Fibroblast of villous mesenchyme (primary cell): ENCODE results near the gene SCMH1. TPM values are rescaled to one million over a fixed set of nuclear protein-coding genes. Genes with fewer than 3 reads are reported as not detected.

Experiments
- DNase-seq: peaks from one replicate; pipeline ENCODE4 v3.0.0-alpha.2; 2010; ENCODE audit warnings: low read depth
- H3K4me3 ChIP-seq: 2 replicates; pipeline ENCODE4 v1.5.1; 2011; ENCODE audit warnings: low read depth, mild to moderate bottlenecking, low read length
- total RNA-seq: library from RNA; depleted of rRNA; stranded (reverse); fragments of >200 nt; gene quantifications from 2 replicates; pipeline ENCODE4 v1.2.3, GENCODE V29; 2012
- TF ChIP-seq, protein P1 (sequence below): IDR thresholded peaks from 2 replicates; pipeline ENCODE4 v1.5.1; 2012; ENCODE audit warnings: low read depth, mild to moderate bottlenecking, low read length; ENCODE audit not compliant: insufficient read depth

Gene SCMH1
- total RNA-seq, 1 donor = 19.4 TPM

DNA sequence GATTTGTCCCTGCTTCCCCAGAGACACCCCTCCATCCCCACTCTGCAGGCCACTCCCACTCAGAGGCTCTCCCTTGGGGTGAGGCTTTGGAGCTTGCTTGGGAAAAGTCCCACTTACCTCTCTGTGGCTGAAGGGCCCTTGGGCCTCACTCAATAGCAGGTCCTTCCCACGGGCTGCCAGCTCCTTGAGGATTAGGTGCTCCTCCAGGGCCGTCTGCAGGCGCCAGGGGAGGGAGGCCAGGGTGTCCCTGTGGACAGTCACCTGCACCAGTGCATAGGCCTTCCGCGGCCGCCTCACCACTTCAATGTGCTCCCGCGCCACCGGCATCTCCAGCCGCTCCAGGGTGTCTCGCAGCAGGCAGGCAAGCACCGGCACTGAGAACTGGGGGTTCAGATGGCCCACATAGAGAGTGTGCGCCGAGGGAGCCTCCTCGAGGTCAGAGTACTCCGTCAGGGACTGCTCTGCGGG lies 222.0 kb downstream of the SCMH1 start:
- TF ChIP-seq, protein P1, sequence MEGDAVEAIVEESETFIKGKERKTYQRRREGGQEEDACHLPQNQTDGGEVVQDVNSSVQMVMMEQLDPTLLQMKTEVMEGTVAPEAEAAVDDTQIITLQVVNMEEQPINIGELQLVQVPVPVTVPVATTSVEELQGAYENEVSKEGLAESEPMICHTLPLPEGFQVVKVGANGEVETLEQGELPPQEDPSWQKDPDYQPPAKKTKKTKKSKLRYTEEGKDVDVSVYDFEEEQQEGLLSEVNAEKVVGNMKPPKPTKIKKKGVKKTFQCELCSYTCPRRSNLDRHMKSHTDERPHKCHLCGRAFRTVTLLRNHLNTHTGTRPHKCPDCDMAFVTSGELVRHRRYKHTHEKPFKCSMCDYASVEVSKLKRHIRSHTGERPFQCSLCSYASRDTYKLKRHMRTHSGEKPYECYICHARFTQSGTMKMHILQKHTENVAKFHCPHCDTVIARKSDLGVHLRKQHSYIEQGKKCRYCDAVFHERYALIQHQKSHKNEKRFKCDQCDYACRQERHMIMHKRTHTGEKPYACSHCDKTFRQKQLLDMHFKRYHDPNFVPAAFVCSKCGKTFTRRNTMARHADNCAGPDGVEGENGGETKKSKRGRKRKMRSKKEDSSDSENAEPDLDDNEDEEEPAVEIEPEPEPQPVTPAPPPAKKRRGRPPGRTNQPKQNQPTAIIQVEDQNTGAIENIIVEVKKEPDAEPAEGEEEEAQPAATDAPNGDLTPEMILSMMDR = no peak
- DNase-seq = no peak
- H3K4me3 ChIP-seq = no peak overlapping the region

DNA sequence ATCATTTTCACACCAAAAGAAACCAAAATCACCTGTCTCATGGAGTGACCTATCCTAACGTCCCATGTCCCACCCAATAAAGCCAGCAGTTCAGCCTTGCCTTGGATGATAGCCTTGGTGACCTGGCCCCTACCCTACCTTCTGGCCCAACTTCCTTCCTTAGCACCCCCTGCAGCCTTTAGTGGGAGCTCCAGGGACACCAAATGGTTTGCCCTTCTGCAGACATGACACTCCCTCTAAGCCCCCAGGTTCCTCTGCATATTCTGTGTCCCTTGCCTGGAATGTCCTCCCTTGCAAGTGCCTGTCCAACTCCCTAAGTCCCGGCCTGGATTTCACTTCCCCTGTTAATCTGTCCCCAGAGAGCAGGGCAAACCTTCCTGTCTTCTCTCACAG lies 222.8 kb downstream of the SCMH1 start:
- TF ChIP-seq, protein P1 = no peak
- H3K4me3 ChIP-seq = no peak overlapping the region
- no peak for DNase-seq

DNA sequence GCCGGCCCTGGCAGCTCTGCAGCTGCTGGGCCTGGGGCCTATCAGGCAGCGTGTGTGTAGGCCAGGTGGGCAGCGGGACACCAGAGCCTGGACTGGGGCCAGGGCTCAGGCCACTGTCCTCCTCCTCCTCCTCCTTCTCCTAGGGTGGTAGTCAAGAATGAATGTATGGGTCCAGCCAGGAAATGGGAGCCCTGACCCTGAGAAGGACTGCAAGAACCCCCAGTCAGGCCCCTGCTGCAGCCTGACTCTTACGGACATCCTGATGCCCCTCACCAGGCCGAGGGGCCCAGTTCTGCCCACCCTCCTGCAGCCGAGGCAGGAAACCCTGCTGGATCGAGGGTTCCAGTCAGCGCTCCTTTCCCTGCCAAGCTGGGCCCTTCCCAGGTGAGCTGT lies 224.1 kb downstream of the SCMH1 start:
- H3K4me3 ChIP-seq = no peak overlapping the region
- TF ChIP-seq, protein P1 = no peak
- no peak for DNase-seq

DNA sequence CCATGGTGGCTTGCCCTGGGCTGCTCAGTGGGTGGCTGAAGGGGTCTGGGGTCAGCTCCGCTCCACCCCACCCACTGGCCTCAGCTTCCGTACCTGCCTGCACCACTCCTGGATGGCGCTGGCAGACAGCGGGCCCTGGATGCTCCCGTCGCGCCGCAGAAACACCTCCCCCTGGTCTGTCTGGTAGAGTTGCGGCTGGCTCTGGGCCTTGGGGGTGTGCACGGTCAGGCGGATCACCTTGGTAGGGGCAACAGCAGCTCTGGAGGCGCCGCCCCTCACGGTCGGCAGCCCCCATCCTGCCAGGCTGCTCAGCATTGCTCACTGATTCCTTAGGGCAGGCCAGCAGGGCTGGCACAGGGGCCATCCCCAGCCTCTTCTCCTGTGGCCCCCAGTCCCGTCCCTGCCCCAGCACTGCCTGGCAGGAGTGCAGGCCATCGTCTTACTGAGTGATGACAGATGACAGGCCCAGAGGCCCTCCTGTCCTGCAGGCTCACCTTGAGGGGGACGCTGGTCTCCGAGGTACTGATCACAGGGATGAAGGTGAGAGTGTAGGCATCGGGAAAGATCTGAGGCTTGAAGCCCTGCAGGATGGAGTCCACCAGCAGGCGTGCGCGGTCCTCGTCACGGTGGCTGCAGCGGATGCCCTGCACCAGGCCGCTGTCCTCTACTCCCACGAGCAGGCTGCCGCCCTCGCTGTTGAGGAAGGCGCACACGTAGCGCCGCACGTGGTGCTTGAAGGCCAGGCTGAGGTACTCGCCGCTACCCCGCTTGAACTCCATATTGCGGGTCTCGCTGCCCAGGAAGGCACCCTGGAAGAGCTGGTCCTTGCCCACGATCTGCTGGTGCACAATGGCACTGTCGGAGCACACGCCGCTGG lies 224.7 kb downstream of the SCMH1 start:
- no peak overlapping the region for H3K4me3 ChIP-seq
- TF ChIP-seq, protein P1 = no peak
- no peak for DNase-seq

DNA sequence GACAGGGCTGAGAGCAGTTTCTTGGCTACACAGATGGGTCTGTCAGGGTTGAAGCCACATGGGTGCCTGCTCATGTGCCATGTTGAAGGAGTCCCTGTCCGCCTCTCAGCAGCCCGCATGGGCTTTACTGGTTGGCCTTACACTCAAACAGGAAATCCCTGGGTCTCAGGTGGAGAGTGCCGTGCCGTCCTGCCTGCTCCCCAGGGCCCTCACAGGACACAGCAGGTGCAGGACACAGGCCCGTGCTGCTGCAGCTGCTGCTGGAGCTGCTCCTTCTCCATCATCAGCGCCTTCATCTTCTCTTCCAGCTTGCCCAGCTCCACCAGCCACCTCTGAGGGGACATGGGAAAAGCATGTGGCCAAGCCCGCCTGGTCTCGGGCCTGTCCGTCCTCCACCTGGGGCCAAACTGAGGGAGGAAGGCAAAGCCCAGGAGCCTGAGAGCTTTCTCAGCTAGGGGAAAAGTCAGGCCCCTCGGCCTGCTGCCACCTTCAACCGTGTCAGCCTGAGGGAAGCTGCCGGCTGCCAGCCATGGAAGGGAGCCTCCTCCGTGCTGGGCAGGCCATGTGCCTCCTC lies 226.1 kb downstream of the SCMH1 start:
- no peak for DNase-seq
- H3K4me3 ChIP-seq = no peak overlapping the region
- TF ChIP-seq, protein P1 = no peak

DNA sequence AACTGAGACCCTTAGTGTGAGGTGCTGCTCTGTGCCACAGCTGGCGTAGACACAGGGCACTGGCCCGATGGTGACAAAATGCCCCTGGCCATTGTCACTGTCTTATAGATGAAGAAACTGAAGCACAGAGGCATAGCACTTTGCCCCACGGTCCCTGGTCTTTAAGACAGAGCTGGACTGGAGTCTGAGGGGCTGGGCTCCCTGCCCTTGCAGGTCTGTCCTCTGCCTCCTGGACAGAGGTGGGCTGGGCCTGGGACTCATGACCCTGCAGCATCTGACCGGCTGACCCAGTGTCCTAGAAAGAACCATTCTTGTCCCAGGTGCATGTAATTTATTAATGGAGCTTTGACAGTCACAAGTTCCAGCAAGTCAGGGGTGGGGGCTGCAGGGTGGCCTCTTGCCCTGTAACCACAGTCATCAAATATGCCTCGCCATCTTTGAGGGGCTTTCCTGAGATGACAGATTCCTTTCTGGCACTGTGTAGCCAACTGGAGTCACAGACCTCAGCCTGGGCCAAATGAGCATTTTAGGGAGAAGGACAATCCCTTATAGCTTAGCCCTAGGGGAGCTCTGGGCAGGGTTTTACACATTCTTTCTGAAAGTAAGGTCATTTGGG lies 226.7 kb downstream of the SCMH1 start:
- H3K4me3 ChIP-seq = no peak overlapping the region
- DNase-seq = no peak
- TF ChIP-seq, protein P1 = no peak
